Cardiac fibroblast (primary cell): ENCODE data around the gene LHX4.
A peak's percentile ranks its signal among the peaks of the same experiment; 100 is the strongest.

Experiments used
- DNase-seq, 2 donors: peaks; one replicate each; pipeline versions ENCODE4 v3.0.0 to v3.0.0-alpha.2; 2010; ENCODE audit warnings: low read depth in 2 of 2
- H3K4me3 ChIP-seq, 2 donors: replicated peaks in 1 of 2; 1 replicate in 1 of 2; 2 replicates in 1 of 2; pipeline ENCODE4 v1.5.1; 2011; ENCODE audit warnings: low read depth in 2 of 2, low read length in 2 of 2, mild to moderate bottlenecking in 2 of 2, moderate library complexity in 1 of 2
- CTCF ChIP-seq: IDR thresholded peaks from one replicate; pipeline ENCODE4 v1.5.1; 2011; ENCODE audit warnings: low read depth, mild to moderate bottlenecking, low read length, inconsistent platforms

The LHX4 gene

GRCh38 chr1:180185281-180185680 lies 44.8 kb upstream of the LHX4 start:
- no peak for DNase-seq
- no peak overlapping the region for H3K4me3 ChIP-seq
- no peak for TF ChIP-seq CTCF

- no peak overlapping the region for H3K4me3 ChIP-seq
- DNase-seq: no peak
- TF ChIP-seq CTCF: no peak
These were observed 44.0 kb upstream of the LHX4 start for GRCh38 chr1:180185971-180186645.

GRCh38 chr1:180186831-180187230 lies 43.2 kb upstream of the LHX4 start:
- TF ChIP-seq CTCF: no peak
- no peak overlapping the region for H3K4me3 ChIP-seq
- no peak for DNase-seq

GRCh38 chr1:180187626-180188025 lies 42.4 kb upstream of the LHX4 start:
- DNase-seq: no peak
- TF ChIP-seq CTCF: no peak

GRCh38 chr1:180188091-180188506 lies 42.0 kb upstream of the LHX4 start:
- peak; percentile 78 for TF ChIP-seq CTCF
- H3K4me3 ChIP-seq: no peak overlapping the region
- DNase-seq: peak; percentile 59 to 65

More at GRCh38 chr1:180187626-180188025, 42.4 kb upstream of the LHX4 start:
- no peak overlapping the region for H3K4me3 ChIP-seq

GRCh38 chr1:180188684-180189175 lies 41.3 kb upstream of the LHX4 start:
- no peak overlapping the region for H3K4me3 ChIP-seq
- DNase-seq: no peak
- no peak for TF ChIP-seq CTCF

GRCh38 chr1:180190091-180190490 lies 40.0 kb upstream of the LHX4 start:
- no peak for TF ChIP-seq CTCF
- DNase-seq: no peak
- no peak overlapping the region for H3K4me3 ChIP-seq
